ENCODE data around the gene GFOD2. TPM values are rescaled to one million over a fixed set of nuclear protein-coding genes. Genes with fewer than 3 reads are reported as not detected.
A peak's percentile ranks its signal among the peaks of the same experiment; 100 is the strongest.

GFOD2 gene
- total and polyA plus RNA-seq, 2 of the 8 experiments (the other 6 are each of a cell fraction or from before 2014, with no cell fraction given), result 21.4 to 33.2 TPM

DNA sequence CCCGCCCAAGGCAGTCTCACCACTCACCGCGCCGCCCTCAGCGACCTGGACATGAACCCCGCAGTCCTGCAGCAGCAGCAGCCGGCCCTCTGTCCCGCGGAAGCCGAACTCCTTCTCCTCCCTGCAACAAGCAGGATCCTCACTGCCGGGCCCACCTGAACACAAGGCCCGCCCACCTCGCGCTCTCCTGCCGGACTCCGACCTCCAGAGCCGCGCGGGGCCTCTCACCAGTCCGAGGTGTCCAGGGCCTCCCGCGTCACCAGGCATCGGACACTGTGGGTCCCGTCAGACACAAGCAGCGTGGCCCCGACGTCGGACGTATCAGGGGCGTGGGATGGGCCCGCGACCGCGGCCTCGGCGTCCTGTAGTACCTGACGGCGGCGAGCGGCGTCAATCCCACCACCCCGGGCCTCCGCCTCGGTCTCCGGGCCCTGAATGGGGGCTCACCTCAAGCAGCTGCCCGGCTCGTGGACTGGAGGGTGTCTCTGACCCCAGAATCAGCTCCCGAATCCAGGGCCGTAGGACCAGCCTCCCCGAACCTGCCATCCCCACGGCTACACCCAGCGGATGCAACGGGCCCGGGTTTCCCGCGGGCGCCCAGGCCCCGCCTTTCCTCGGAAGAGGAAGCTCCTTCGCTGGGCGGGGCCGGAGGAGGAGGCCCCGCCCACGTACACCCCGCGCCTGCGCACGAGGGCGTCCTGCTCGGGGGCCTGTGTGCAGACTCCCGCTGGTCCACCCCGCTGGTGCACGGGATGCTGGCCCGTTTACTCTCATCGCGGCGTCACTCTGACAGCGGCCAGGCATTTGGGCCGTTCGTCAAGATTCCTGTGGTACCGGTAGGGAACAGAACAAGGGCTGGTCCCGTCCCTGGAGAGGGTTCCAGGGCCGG is 59.2 kb downstream of the GFOD2 start, which contains the start of gene ACD:
Gene ACD (minus strand): TSS at position 586 of the 889 bp plus-strand sequence. CDS start 40 bp downstream, at position 546.
- H3K79me1 ChIP-seq (ENCODE audit: low read depth, low read length), result no peaks in the 10 kb centered on the region; the same call in 1 of the 2 replicates
- peak; percentile 51; the same call in 1 of the 2 replicates for TF ChIP-seq E2F6 (IDR thresholded peaks at IDR 0.05)
- TF ChIP-seq CREB1 (IDR thresholded peaks at IDR 0.05), result peak; percentile 56
- TF ChIP-seq TBP (IDR thresholded peaks at IDR 0.05; ENCODE audit: low read depth, low read length), result no peak
- TF ChIP-seq TCF12 (IDR thresholded peaks at IDR 0.05; ENCODE audit: low read depth, low read length), result no peak
- peak; percentile 72 for TF ChIP-seq SAP30 (IDR thresholded peaks at IDR 0.05; ENCODE audit: insufficient read depth, insufficient replicate concordance, low read length)
- TF ChIP-seq SP4 (IDR thresholded peaks at IDR 0.05; ENCODE audit: low read length), result no peak; the same call in 1 of the 2 replicates
- no peak for TF ChIP-seq TEAD4 (IDR thresholded peaks at IDR 0.05; ENCODE audit: low read depth, low read length)
- TF ChIP-seq GABPA (IDR thresholded peaks at IDR 0.05; ENCODE audit: borderline replicate concordance, insufficient read depth, low read length), result no peak
- TF ChIP-seq SP1 (IDR thresholded peaks at IDR 0.05; ENCODE audit: low read depth, low read length), result no peak
- peak; percentile 23 for TF ChIP-seq ASH2L (IDR thresholded peaks at IDR 0.05; ENCODE audit: low read length)
- no peak for TF ChIP-seq KDM1A (IDR thresholded peaks at IDR 0.05; ENCODE audit: borderline replicate concordance, low read length)

More for the DNA sequence above, 59.2 kb downstream of the GFOD2 start, which contains the start of gene ACD:
- peak within 1 kb of the TSS; percentile 81 for H3K27ac ChIP-seq (ENCODE audit: low read depth, low read length)
- no peak within 1 kb of the TSS for H2BK12ac ChIP-seq (ENCODE audit: low read depth, low read length)
- peaks cover 0 to 18% (median 10%) of the 10 kb centered on the region in 4 experiments; a peak in 5 of 7 replicates for H3K4me1 ChIP-seq (replicated peaks in 1 of 4; ENCODE audit: control insufficient read depth in 3 of 4, insufficient read depth in 4 of 4, low read length in 3 of 4)
- peak within 1 kb of the TSS; percentile 68 to 88 (median 73) for H3K9ac ChIP-seq (replicated peaks in 1 of 4; ENCODE audit: extremely low read depth in 1 of 4, low read depth in 3 of 4, low read length in 3 of 4)
- H2BK15ac ChIP-seq (ENCODE audit: low read length), result peak within 1 kb of the TSS; percentile 96; the same call in 1 of the 2 replicates
- peaks cover 0 to 4% (median 2%) of the 10 kb centered on the region in 4 experiments; a peak in 1 of 8 replicates for H3K36me3 ChIP-seq (ENCODE audit: control insufficient read depth in 2 of 4, insufficient read depth in 4 of 4, low read length in 3 of 4)
- no peak within 1 kb of the TSS for H2AK5ac ChIP-seq (ENCODE audit: low read depth, low read length)
- FAIRE-seq (no peak), DNase-seq (ENCODE audit: low read depth in 1 of 2, low spot score in 2 of 2) (peak in 1 of 2 experiments; percentile 98)
- H4K91ac ChIP-seq (replicated peaks; ENCODE audit: insufficient read length, low read length), result peak within 1 kb of the TSS; percentile 85
- H3K23ac ChIP-seq (ENCODE audit: insufficient read length), result no peak within 1 kb of the TSS
- no peaks in the 10 kb centered on the region for H3K79me2 ChIP-seq (ENCODE audit: control insufficient read depth in 1 of 2, insufficient read depth in 2 of 2, low read length in 2 of 2)
- H3K18ac ChIP-seq (ENCODE audit: extremely low read depth, low read length), result peak within 1 kb of the TSS; percentile 98
- H4K5ac ChIP-seq (ENCODE audit: insufficient read length, low read depth, low read length), result peak within 1 kb of the TSS; percentile 77
- CTCF ChIA-PET (ENCODE audit: partially characterized antibody), result interaction anchor here (1.3 to 13.7 kb wide), 6 partner anchors 13 to 139 kb away, joined by 3 to 202 read pairs (median 10); partner anchors contain the start of genes CARMIL2 and RIPOR1
- H3K56ac ChIP-seq (replicated peaks; ENCODE audit: insufficient read length, low read depth, low read length), result peak within 1 kb of the TSS; percentile 90
- H2BK5ac ChIP-seq (ENCODE audit: low read depth, low read length), result peak within 1 kb of the TSS; percentile 9; the same call in 1 of the 2 replicates
- H4K8ac ChIP-seq (ENCODE audit: extremely low read depth, insufficient read depth, low read length), result peak within 1 kb of the TSS; percentile 85; the same call in 1 of the 2 replicates
- H3K27me3 ChIP-seq (replicated peaks in 1 of 4; ENCODE audit: control insufficient read depth in 3 of 4, extremely low read depth in 1 of 4, insufficient read depth in 3 of 4, low read length in 3 of 4), result peaks cover 0 to 2% (median 0%) of the 10 kb centered on the region in 4 experiments; a peak in 1 of 7 replicates
- H2BK120ac ChIP-seq (replicated peaks; ENCODE audit: low read depth, low read length), result no peak within 1 kb of the TSS
- peaks cover 16% of the 10 kb centered on the region for H3K23me2 ChIP-seq (ENCODE audit: low read depth, low read length)
- no peaks in the 10 kb centered on the region for H3K9me3 ChIP-seq (ENCODE audit: insufficient read depth in 2 of 2, low read depth in 1 of 2, low read length in 1 of 2)
- POLR2A ChIA-PET (ENCODE audit: partially characterized antibody), result interaction anchor here (0.5 to 2.8 kb wide), 14 partner anchors 9 to 363 kb away, joined by 3 to 12 read pairs (median 4); partner anchors contain the start of genes CARMIL2, CTCF, DDX28 and DUS2
- peaks cover 5 to 8% of the 10 kb centered on the region in 2 experiments for H4K20me1 ChIP-seq (replicated peaks in 1 of 2; ENCODE audit: control insufficient read depth in 1 of 2, insufficient read depth in 2 of 2, low read length in 2 of 2)
- no peak within 1 kb of the TSS for H3K4ac ChIP-seq (replicated peaks; ENCODE audit: insufficient read length, low read depth, low read length)
- H3K14ac ChIP-seq (ENCODE audit: insufficient read length), result no peak within 1 kb of the TSS
- WGBS, 2 experiments (ENCODE audit: extremely low coverage in 1 of 2, insufficient coverage in 1 of 2, insufficient read length in 1 of 2, insufficient replicate concordance in 2 of 2, low coverage in 1 of 2, low lambda C conversion rate in 2 of 2, missing lambda C conversion rate in 1 of 2), result 2% methylated on average over 63 of the region's 83 CpGs; no CpG with 5 or more reads in 1 of the 2 experiments
- H3K4me2 ChIP-seq (ENCODE audit: insufficient read depth in 1 of 2, low read depth in 2 of 2, low read length in 2 of 2), result peak within 1 kb of the TSS; percentile 73 to 99
- H3K4me3 ChIP-seq (ENCODE audit: extremely low read depth in 1 of 4, insufficient read depth in 2 of 4, low read depth in 3 of 4, low read length in 4 of 4), result peak within 1 kb of the TSS; percentile 86 to 98 (median 89)
- no peak within 1 kb of the TSS for H2BK20ac ChIP-seq (ENCODE audit: low read length)
- H2AFZ ChIP-seq (ENCODE audit: low read length), result peak within 1 kb of the TSS; percentile 98

Measured in H1 (cell line).